ENCODE measurements around the gene CNNM2.

The CNNM2 gene

GRCh38 chr10:102931643-102932042 lies 13.5 kb downstream of the CNNM2 start:
- ChIA-PET CTCF (no interaction called here), POLR2A (no interaction called here)
- no peak overlapping the region for H3K27ac ChIP-seq (ENCODE audit: extremely low read depth, low read depth, low read length)

DNA sequence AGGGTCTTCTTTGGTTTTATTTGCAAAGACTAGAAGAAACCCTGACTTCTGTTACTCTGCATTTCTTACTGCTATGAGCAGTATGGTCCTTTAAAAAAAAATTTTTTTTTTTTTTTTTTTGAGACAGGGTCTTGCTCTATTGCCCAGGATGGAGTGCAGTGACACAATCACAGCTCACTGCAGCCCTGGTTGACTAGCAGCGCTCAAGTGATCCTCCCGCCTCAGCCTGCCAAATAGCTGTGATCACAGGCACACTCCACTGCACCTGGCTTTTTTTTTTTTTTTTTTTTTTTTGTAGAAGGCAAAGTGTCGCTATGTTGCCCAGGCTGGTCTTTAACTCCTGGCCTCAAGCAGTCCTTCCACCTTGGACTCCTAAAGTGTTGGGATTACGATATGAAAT lies 17.4 kb downstream of the CNNM2 start:
- Histone ChIP-seq H3K36me3 (ENCODE audit: control insufficient read depth in 2 of 2, insufficient read depth in 1 of 2, low read length in 2 of 2) (no peaks in the 10 kb centered on the region; a peak in 1 of 3 replicates), H3K4me1 (ENCODE audit: control insufficient read depth, insufficient read depth, low read length) (peaks cover 9% of the 10 kb centered on the region; the same call in 1 of the 2 replicates), H3K4me3 (ENCODE audit: low read depth, low read length) (no peak overlapping the region), H3K9me3 (ENCODE audit: control insufficient read depth, insufficient read depth, low read depth, low read length) (no peaks in the 10 kb centered on the region), H3K27ac (ENCODE audit: extremely low read depth, low read depth, low read length) (no peak overlapping the region)
- ChIA-PET POLR2A (no interaction called here), CTCF (interaction anchor here (0.6 kb wide), 1 partner anchor 128 kb away, joined by 5 read pairs; no protein-coding TSS in a partner anchor)
- TF ChIP-seq, protein P1, sequence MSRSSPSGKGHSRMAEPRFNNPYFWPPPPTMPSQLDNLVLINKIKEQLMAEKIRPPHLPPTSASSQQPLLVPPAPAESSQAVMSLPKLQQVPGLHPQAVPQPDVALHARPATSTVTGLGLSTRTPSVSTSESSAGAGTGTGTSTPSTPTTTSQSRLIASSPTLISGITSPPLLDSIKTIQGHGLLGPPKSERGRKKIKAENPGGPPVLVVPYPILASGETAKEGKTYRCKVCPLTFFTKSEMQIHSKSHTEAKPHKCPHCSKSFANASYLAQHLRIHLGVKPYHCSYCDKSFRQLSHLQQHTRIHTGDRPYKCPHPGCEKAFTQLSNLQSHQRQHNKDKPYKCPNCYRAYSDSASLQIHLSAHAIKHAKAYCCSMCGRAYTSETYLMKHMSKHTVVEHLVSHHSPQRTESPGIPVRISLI (tag by site-specific recombination; IDR thresholded peaks at IDR 0.05) = peak; percentile 67; the same call in 1 of the 2 replicates
- peak; percentile 78 for TF ChIP-seq ZNF121 (tag by site-specific recombination; IDR thresholded peaks at IDR 0.05)
- TF ChIP-seq ZNF404 (tag by site-specific recombination; IDR thresholded peaks at IDR 0.05) = no peak

More at GRCh38 chr10:102931643-102932042, 13.5 kb downstream of the CNNM2 start:
- Histone ChIP-seq H3K9me3 (ENCODE audit: control insufficient read depth, insufficient read depth, low read depth, low read length) (no peaks in the 10 kb centered on the region), H3K4me3 (ENCODE audit: low read depth, low read length) (no peak overlapping the region), H3K4me1 (ENCODE audit: control insufficient read depth, insufficient read depth, low read length) (peaks cover 6% of the 10 kb centered on the region; the same call in 1 of the 2 replicates), H3K36me3 (ENCODE audit: control insufficient read depth in 2 of 2, insufficient read depth in 1 of 2, low read length in 2 of 2) (peaks cover 3 to 4% of the 10 kb centered on the region in 2 experiments; a peak in 2 of 3 replicates)
- TF ChIP-seq FEZF1 (tag by site-specific recombination; IDR thresholded peaks at IDR 0.05) (no peak), ZNF184 (tag by site-specific recombination; IDR thresholded peaks at IDR 0.05) (peak; percentile 97)

- H3K9me3 ChIP-seq (ENCODE audit: control insufficient read depth, insufficient read depth, low read depth, low read length) = no peaks in the 10 kb centered on the region
- H3K27ac ChIP-seq (ENCODE audit: extremely low read depth, low read depth, low read length) = no peak overlapping the region
- CTCF ChIA-PET = no interaction called here
- no peak overlapping the region for H3K4me3 ChIP-seq (ENCODE audit: low read depth, low read length)
- peaks cover 9% of the 10 kb centered on the region; the same call in 1 of the 2 replicates for H3K4me1 ChIP-seq (ENCODE audit: control insufficient read depth, insufficient read depth, low read length)
- POLR2A ChIA-PET = no interaction called here
- TF ChIP-seq ZSCAN16 (tag by site-specific recombination; IDR thresholded peaks at IDR 0.05) (peak; percentile 81; the same call in 1 of the 2 replicates), ZXDB (tag by site-specific recombination; IDR thresholded peaks at IDR 0.05) (0 out of 2 replicates have a peak, but pooled peaks have one; percentile 16), ZFHX2 (tag by site-specific recombination; conservative IDR thresholded peaks at IDR 0.05) (no peak)
- no peaks in the 10 kb centered on the region; a peak in 1 of 3 replicates for H3K36me3 ChIP-seq (ENCODE audit: control insufficient read depth in 2 of 2, insufficient read depth in 1 of 2, low read length in 2 of 2)
Measured at GRCh38 chr10:102935939-102936605, 18.0 kb downstream of the CNNM2 start.

- H3K4me3 ChIP-seq (ENCODE audit: low read depth, low read length) = no peak overlapping the region
- no peaks in the 10 kb centered on the region; a peak in 1 of 3 replicates for H3K36me3 ChIP-seq (ENCODE audit: control insufficient read depth in 2 of 2, insufficient read depth in 1 of 2, low read length in 2 of 2)
- H3K9me3 ChIP-seq (ENCODE audit: control insufficient read depth, insufficient read depth, low read depth, low read length) = no peaks in the 10 kb centered on the region
- peaks cover 17% of the 10 kb centered on the region; the same call in 1 of the 2 replicates for H3K4me1 ChIP-seq (ENCODE audit: control insufficient read depth, insufficient read depth, low read length)
- ChIA-PET CTCF (no interaction called here), POLR2A (no interaction called here)
- TF ChIP-seq ZNF248 (tag by site-specific recombination; IDR thresholded peaks at IDR 0.05) (no peak), ZSCAN18 (tag by site-specific recombination; IDR thresholded peaks at IDR 0.05) (no peak), HOXC10 (CRISPR knock-in tag; IDR thresholded peaks at IDR 0.05) (no peak), ZNF133 (tag by site-specific recombination; IDR thresholded peaks at IDR 0.05) (no peak), ZNF266 (tag by site-specific recombination; IDR thresholded peaks at IDR 0.05; ENCODE audit: low read depth) (no peak), ZNF19 (tag by site-specific recombination; IDR thresholded peaks at IDR 0.05; ENCODE audit: low read depth) (no peak), ZNF664 (tag by site-specific recombination; IDR thresholded peaks at IDR 0.05) (no peak), ZNF202 (tag by site-specific recombination; IDR thresholded peaks at IDR 0.05; ENCODE audit: borderline replicate concordance) (no peak), ZNF571 (tag by site-specific recombination; IDR thresholded peaks at IDR 0.05) (no peak)
- no peak overlapping the region for H3K27ac ChIP-seq (ENCODE audit: extremely low read depth, low read depth, low read length)
Measured at GRCh38 chr10:102941401-102941800, 23.3 kb downstream of the CNNM2 start.

All from HEK293 (cell line).